Activated B cell treated with CpG ODN at 0.5 μM for 24 hours (primary cell): ENCODE measurements around the gene MYO5A. TPM values are rescaled to one million over a fixed set of nuclear protein-coding genes. Genes with fewer than 3 reads are reported as not detected.

Experiments
- ATAC-seq: fragments of 200-7000 bp; cut with Tn5 transposase; one replicate; pipeline ENCODE4 v1.10.0; 2021; ENCODE audit warnings: low read depth, mild to moderate bottlenecking, moderate library complexity
- CTCF ChIA-PET: fragments of 350-600 bp; sonication (Branson Sonifier 250); formaldehyde crosslinking; loops from one replicate; lab custom pipeline; 2021; ENCODE audit warnings: antibody characterized with exemption; lab: Charles Lee
- POLR2A ChIA-PET: fragments of 350-600 bp; sonication (Branson Sonifier 250); formaldehyde crosslinking; loops from one replicate; lab custom pipeline; 2021; ENCODE audit warnings: antibody characterized with exemption; lab: Charles Lee
- DNase-seq: peaks from one replicate; pipeline ENCODE4 v3.0.0; 2022
- H3K27ac Mint-ChIP-seq: one replicate; pipeline ENCODE4 v1.8.0; 2020; ENCODE audit warnings: mixed read lengths
- H3K27me3 Mint-ChIP-seq: one replicate; pipeline ENCODE4 v1.8.0; 2021; ENCODE audit warnings: mixed read lengths
- H3K36me3 Mint-ChIP-seq: one replicate; pipeline ENCODE4 v1.8.0; 2021; ENCODE audit warnings: low read depth, mixed read lengths
- H3K4me1 Mint-ChIP-seq: one replicate; pipeline ENCODE4 v1.8.0; 2021; ENCODE audit warnings: mixed read lengths
- H3K4me3 Mint-ChIP-seq: one replicate; pipeline ENCODE4 v1.8.0; 2020; ENCODE audit warnings: mild to moderate bottlenecking, mixed read lengths
- H3K9me3 Mint-ChIP-seq: one replicate; pipeline ENCODE4 v1.8.0; 2020; ENCODE audit warnings: mixed read lengths
- intact Hi-C: fragments of 100-400 bp; cut with micrococcal nuclease; formaldehyde crosslinking; loops from one replicate; pipeline ENCODE4 v1.15.1; 2024
- total RNA-seq: library from RNA; stranded (reverse); gene quantifications from 2 replicates; pipeline ENCODE4 v1.2.3, GENCODE V29; 2022
- TF ChIP-seq, protein P1 (sequence below): fragments of 200-600 bp; IDR thresholded peaks from one replicate; pipeline ENCODE4 v1.8.0; 2022; ENCODE audit warnings: antibody characterized with exemption, mild to moderate bottlenecking

Gene MYO5A
- total RNA-seq, 1 donor from 2014 or later = 49.1 TPM

DNA sequence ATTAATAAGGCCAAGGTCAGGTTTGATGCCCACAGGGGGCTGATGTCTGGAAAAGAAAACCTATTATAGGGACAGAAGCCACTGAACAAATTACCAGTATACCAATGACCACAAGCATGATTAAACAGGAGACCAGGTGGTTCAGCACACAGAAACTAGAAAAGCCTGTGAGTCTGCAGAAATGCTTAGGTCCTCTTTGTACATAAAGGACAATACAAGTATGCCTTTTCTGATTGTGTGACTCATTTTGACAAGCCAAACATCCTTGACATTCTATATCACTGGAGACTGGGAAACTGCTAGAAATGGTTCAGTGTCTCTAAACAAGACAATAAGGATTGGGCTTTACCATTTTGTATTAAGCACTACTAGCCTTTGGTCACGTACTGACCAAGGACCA, 119.9 kb downstream of the MYO5A start:
- Mint-ChIP-seq H3K4me1 (no peaks in the 10 kb centered on the region), H3K9me3 (no peaks in the 10 kb centered on the region), H3K27me3 (no peaks in the 10 kb centered on the region), H3K27ac (no peak overlapping the region), H3K4me3 (no peak overlapping the region), H3K36me3 (peaks cover 64% of the 10 kb centered on the region)
- TF ChIP-seq, protein P1, sequence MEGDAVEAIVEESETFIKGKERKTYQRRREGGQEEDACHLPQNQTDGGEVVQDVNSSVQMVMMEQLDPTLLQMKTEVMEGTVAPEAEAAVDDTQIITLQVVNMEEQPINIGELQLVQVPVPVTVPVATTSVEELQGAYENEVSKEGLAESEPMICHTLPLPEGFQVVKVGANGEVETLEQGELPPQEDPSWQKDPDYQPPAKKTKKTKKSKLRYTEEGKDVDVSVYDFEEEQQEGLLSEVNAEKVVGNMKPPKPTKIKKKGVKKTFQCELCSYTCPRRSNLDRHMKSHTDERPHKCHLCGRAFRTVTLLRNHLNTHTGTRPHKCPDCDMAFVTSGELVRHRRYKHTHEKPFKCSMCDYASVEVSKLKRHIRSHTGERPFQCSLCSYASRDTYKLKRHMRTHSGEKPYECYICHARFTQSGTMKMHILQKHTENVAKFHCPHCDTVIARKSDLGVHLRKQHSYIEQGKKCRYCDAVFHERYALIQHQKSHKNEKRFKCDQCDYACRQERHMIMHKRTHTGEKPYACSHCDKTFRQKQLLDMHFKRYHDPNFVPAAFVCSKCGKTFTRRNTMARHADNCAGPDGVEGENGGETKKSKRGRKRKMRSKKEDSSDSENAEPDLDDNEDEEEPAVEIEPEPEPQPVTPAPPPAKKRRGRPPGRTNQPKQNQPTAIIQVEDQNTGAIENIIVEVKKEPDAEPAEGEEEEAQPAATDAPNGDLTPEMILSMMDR = no peak
- intact Hi-C loops = no loop called here
- no peak for DNase-seq
- CTCF ChIA-PET = no interaction called here
- POLR2A ChIA-PET = no interaction called here
- ATAC-seq = no peak

DNA sequence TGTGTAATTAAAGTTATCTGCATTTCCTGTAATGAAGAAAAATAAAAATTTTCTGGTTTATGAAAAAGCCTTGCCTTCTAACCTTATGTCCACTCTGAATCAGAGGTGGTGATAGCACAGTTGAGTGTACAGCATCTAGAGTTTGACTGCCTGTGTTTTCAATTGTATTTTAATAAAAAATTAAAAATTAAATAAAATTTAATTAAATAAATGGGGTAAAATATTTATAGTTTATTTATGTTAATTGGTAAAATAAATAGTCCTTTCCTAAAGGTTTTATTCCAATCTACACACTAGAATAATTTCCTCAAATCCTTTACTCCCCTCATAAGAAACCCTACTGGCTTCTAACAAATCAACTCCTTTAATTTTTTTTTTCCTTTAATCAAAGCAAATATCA, 121.3 kb downstream of the MYO5A start:
- Mint-ChIP-seq H3K4me3 (no peak overlapping the region), H3K27ac (no peak overlapping the region), H3K9me3 (no peaks in the 10 kb centered on the region), H3K27me3 (no peaks in the 10 kb centered on the region), H3K4me1 (no peaks in the 10 kb centered on the region), H3K36me3 (peaks cover 68% of the 10 kb centered on the region)
- DNase-seq (no peak), ATAC-seq (no peak)
- CTCF ChIA-PET = no interaction called here
- intact Hi-C loops = no loop called here
- TF ChIP-seq, protein P1 = no peak
- POLR2A ChIA-PET = no interaction called here

DNA sequence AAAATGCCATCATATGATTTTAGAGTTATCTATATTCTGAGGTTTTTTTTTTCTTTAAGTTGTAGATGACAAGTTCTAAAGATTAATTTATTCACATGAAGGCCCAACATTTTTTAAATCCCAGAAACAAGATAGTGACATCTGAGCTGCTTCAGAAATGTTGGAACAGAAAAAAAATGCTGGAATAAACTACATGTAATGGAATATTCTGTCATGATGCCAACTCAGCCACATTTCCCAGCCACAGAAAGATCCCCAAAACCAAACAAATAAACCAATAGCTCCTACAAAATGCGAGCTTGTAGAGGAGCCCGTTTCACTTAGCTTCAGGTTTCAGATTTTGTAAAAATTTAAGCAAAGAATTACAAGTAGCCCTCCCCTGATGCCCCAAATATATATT, 122.1 kb downstream of the MYO5A start:
- TF ChIP-seq, protein P1 = no peak
- Mint-ChIP-seq H3K36me3 (peaks cover 68% of the 10 kb centered on the region), H3K4me3 (no peak overlapping the region), H3K27me3 (no peaks in the 10 kb centered on the region), H3K4me1 (no peaks in the 10 kb centered on the region), H3K27ac (no peak overlapping the region), H3K9me3 (no peaks in the 10 kb centered on the region)
- CTCF ChIA-PET = no interaction called here
- DNase-seq = no peak
- POLR2A ChIA-PET = no interaction called here
- no peak for ATAC-seq
- intact Hi-C loops = no loop called here

DNA sequence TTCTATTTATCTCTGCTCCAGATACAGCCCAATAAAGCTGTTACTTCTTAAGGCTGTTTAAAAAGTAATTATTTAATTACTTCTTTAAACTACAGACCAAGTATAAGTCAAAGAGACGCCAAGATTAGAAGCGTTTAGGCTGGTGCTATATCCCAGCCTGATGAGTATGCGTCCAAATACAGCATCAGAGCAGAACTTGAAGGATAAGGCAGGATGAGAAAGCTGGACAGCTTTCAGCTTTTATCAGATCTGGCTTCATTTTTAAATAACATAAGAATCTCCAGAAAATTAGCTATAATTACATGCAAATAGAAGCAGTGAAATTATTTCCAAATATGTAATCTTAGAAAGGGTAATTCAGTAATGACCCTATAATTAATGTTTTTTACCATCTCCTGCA, 122.8 kb downstream of the MYO5A start:
- CTCF ChIA-PET = no interaction called here
- H3K27me3 Mint-ChIP-seq = no peaks in the 10 kb centered on the region
- ATAC-seq (no peak), DNase-seq (no peak)
- POLR2A ChIA-PET = interaction anchor here (0.6 kb wide), 1 partner anchor 122 kb away, joined by 4 read pairs; no protein-coding TSS in a partner anchor
- no peak overlapping the region for H3K4me3 Mint-ChIP-seq
- H3K4me1 Mint-ChIP-seq = no peaks in the 10 kb centered on the region
- no peak overlapping the region for H3K27ac Mint-ChIP-seq
- H3K36me3 Mint-ChIP-seq = peaks cover 70% of the 10 kb centered on the region
- TF ChIP-seq, protein P1 = no peak
- H3K9me3 Mint-ChIP-seq = no peaks in the 10 kb centered on the region
- intact Hi-C loops = no loop called here

DNA sequence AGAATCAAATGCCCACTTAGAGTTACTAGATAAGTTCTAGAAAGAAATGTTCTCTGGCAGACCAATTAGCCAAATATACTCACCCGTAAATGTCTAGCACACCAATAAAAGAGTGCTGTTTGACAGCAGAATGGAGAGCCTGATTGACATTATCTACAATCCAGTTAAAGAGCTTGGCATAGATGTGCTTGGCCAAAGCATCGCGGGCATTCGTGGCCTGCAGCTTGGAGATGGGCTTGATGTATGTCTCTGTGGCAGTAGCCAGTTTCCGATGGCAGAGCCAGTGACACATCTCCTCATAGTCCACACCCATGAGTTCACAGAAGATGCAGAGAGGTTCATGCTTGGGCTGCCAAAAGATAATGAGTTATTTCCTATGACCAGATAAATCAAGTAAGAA, 131.6 kb downstream of the MYO5A start:
- Mint-ChIP-seq H3K27ac (no peak overlapping the region), H3K27me3 (no peaks in the 10 kb centered on the region), H3K9me3 (no peaks in the 10 kb centered on the region), H3K4me3 (no peak overlapping the region), H3K36me3 (peaks cover 65% of the 10 kb centered on the region), H3K4me1 (no peaks in the 10 kb centered on the region)
- intact Hi-C loops = no loop called here
- ChIA-PET CTCF (interaction anchor here (1.0 kb wide), 1 partner anchor 85 kb away, joined by 3 read pairs; no protein-coding TSS in a partner anchor), POLR2A (interaction anchor here (1.3 kb wide), 1 partner anchor 69 kb away, joined by 4 read pairs; no protein-coding TSS in a partner anchor)
- TF ChIP-seq, protein P1 = no peak
- ATAC-seq (no peak), DNase-seq (no peak)
